GM18873 (cell line): ENCODE results near the gene SERPINC1.
"Not testable (repeated sequence)": the region's sequence is repeated elsewhere in the genome, so short reads cannot be mapped to it uniquely, and the experiment has no call there.

Experiments
- ATAC-seq: cut with Tn5 transposase; IDR thresholded peaks from one replicate; pipeline ENCODE4 v1.9.1; 2021; ENCODE audit warnings: mild to moderate bottlenecking, moderate library complexity, moderate number of reproducible peaks; ENCODE audit not compliant: unreplicated experiment, low FRiP score

The SERPINC1 gene

DNA sequence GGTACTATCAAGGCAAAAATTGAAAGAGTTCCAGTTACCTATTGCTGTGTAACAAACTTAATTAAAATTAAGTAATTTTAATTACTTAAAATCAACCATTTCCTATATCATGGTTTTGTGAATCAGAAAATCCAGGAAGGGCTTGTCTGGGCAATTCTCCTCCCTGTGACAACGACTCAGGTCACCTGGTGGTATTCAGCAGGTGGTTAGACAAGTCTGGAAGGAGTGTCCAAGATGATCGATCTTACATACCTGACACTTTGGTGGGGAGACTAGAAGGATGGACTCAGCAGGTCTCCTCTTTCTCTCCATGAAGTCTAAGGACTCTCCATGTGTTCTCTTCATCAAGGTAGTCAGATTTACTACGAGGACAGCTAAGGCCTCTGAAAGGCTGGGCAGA, 22.9 kb downstream of the SERPINC1 start:
- ATAC-seq: no peak

GRCh38 chr1:173893611-173894010, 23.5 kb downstream of the SERPINC1 start:
- ATAC-seq: no peak

GRCh38 chr1:173889885-173890284, 27.2 kb downstream of the SERPINC1 start:
- no peak for ATAC-seq

GRCh38 chr1:173888749-173889148, 28.4 kb downstream of the SERPINC1 start:
- no peak for ATAC-seq

DNA sequence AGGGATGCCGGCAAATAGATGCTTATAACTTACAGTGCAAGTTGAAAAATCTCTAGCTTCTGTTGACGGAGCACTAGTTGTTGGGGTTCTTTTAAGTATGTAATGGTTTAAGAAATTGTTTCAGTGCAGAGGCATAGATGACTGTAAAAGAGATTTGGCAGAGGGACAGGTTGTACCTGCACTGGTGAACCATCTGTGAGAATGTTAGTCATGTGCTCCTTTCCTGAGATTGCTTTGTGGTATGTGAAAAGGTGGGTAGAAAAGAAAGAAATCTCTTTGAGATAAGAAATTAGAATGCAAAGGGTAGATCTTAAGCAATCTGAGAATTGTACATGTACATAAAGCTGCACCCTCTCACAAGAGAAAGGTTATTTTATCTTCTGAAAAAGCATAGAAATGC, 29.5 kb downstream of the SERPINC1 start:
- no peak for ATAC-seq

DNA sequence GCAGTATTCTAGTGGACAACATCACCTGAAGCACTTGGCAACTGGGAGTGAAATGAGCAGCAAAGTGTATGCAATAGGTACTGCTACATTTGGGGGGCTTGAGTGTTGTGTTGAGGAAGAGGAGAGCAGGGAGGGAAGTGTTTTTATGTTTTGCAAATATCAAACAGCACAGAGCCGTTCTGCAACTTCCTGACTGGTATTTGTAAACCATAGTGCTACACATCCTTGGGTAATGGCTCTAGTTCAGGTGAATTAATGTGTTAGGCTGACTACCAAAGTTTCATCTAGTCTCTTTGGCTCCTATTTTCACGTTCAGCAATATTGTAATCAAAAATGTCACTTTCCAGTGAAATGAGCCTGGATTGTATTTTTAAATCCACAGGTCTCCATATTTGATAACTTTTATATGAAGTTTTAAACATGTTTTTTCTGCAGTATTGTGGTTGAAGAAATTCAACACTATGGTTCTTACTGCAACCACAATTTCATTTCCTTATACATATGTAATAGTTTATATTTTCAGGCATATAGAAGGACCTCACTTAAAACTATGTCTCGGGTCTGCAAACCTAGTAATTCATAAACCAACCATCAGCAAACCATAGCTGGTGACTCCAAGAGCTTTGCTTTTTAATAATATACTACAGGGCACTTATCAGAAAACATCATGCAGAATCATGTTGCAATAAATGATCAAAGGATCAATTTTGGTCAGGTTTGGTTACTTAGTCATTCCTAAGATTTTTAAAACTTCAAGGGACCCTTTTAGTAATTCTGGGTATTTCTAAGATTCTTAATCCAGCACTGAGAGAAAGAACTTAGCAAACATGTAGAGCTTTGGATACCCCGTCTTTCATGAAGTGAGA, 30.1 kb downstream of the SERPINC1 start:
- ATAC-seq: no peak

GRCh38 chr1:173884701-173885100, 32.4 kb downstream of the SERPINC1 start:
- ATAC-seq: no peak

GRCh38 chr1:173881117-173881516, 36.0 kb downstream of the SERPINC1 start:
- ATAC-seq: not testable (repeated sequence)

DNA sequence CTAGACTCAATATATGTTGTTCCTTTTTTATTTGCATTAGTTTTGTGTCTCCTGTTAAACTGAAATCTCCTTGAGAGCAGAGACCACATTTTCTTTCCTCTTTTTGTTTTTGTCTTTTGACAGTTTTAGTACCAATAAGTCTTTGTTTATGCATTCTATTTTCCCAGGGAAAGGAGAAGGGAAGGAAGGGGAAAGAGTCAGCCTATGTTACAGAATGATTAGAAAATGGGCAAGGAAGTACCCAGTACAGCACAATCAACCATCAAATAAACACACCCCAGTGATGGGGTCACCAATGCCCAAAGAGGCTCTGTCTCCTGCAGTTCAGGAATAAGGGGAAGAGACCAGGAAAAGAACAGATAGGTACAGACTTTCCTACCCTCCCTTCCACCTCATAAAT, 38.9 kb downstream of the SERPINC1 start:
- no peak for ATAC-seq

DNA sequence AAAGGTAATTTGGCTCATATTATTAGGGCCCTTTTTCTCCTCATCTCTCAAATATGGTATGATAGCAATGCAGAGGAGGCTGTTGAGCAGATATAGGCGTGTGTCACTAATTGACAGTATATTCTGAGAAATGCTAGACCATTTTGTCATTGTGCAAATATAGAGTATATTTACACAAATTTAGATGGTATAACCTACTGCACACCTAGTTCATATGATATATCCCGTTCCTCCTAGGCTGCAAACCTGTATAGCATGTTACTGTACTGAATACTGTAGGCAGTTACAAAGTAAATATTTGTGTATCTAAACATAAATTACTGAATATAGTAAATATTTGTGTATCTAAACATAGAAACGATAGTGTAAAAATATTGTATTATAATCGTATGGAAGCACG, 40.4 kb downstream of the SERPINC1 start:
- ATAC-seq: no peak

- no peak for ATAC-seq
Measured at GRCh38 chr1:173871500-173871899, 45.6 kb downstream of the SERPINC1 start.

DNA sequence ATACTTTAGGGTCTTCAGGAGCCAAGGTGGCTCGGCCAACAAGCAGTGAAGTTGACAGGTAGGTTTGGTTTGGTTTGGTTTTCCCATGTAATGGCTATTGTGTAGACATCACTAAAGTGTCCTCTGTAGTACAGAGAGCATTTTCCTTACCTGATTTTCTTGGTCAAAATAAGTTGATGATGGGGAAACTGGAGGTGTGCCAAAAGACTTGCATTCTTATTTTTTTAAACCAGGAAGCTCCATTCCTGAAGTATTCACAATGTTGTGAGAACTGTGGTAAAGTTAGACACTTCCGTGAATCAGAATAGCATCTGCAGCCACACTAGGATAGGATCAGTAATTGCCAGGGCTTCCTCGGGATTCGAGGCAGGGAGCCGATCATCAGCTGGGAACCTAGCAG, 46.0 kb downstream of the SERPINC1 start:
- no peak for ATAC-seq

DNA sequence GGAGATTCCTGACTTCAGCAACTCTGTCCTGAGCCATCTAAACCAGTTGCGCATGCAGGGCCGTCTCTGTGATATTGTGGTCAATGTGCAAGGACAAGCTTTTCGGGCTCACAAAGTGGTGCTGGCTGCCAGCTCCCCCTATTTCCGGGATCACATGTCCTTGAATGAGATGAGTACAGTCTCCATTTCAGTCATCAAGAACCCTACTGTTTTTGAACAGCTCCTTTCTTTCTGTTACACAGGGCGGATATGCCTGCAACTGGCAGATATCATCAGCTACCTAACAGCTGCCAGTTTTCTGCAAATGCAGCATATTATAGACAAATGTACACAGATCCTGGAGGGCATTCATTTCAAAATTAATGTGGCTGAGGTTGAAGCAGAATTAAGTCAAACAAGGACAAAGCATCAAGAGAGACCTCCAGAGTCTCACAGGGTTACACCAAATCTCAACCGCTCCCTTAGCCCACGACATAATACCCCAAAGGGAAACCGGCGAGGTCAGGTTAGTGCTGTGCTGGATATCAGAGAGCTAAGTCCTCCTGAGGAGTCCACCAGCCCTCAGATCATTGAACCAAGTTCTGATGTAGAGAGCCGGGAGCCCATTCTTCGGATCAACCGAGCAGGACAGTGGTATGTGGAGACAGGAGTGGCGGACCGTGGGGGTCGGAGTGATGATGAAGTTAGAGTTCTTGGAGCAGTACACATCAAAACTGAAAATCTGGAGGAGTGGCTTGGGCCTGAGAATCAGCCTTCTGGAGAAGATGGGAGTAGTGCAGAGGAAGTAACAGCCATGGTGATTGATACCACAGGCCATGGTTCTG, 46.7 kb downstream of the SERPINC1 start:
- ATAC-seq: no peak

DNA sequence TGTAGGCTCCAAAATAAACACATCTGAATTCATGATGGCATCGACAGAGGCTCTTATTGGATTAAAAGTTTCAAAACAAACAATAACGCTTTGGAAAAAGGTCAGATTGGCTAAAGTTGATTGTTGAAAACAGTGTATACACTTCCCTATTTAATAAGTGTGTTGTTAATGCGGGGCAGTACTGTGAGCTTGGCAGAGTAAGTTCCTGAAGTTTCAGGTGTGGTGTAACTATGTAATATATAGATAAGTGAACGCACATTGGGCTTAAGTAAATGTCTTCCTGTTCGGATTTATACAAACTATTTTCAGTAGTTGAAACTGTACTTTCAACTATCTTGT, 48.1 kb downstream of the SERPINC1 start:
- ATAC-seq: no peak

DNA sequence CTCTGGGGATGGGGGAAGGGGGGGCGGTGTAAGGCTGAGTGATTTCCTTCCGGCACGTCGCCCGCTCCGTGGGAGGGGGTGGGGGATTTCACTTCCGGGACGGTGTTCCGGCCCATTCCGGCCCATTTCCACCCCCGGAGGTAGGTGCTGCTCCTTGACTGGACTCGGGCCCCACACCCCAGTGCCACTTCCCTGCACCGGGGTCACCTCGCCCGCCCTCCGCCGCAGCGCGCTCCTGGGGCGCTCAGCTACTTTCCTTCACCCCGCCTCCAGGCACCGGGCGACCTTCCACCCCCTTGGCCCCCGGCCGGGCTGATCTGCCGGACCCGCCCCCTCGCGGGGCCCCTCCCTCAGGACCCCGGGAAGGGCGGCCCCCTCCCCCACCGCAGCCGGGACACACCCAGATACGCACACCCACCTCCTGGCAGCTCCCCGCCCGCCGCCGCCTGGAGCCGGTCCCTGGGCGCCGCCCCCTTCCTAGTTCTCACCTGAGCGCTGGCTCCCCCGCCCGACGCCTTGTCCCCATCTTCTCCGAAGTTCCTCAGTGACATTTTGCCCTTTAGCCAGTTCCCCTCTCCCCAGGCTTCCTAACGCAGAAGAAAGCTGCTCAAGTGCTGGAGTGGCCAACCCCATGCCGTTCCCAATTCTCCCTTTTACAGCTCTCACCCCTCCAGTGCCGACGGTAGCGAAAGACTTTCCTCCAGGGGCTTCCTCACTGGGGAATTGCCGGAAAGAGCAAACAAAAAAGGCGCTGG, 48.7 kb downstream of the SERPINC1 start, which contains the start of gene ZBTB37:
ZBTB37 (plus strand) TSS at position 115 of the 755 bp plus-strand sequence. CDS start 1,846 bp downstream, outside the sequence.
- ATAC-seq: peak; percentile 38

DNA sequence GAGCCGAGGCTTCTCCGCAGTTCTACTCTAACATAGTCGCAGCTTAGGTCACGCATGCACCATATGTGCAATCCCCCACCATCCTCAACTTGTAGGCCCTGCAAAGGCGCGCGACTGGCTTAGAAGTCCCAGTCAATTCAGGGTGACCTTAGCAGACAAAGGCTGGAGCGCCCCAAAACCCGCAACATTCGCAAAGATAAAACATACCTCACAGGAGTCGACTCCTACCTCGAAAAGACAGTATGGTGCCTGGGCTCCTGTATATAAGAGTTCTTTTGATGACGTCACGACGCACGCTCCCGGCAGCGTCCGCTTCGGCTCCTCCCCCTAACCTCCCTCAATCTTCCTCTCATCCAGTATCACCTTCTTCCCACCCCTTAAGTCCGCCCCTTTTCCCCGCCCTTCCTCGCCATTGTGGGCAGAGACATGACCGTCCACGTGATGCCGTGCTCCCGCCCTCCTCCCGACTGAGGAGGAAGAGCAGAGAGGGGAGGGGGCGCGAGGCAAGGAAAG, 49.3 kb downstream of the SERPINC1 start, which contains the start of gene GAS5:
GAS5 (minus strand) TSS at position 237 of the 513 bp plus-strand sequence.
- peak; percentile 72 for ATAC-seq

GRCh38 chr1:173867141-173867752, 49.9 kb downstream of the SERPINC1 start:
- ATAC-seq: no peak

- ATAC-seq: no peak
Measured at GRCh38 chr1:173866413-173867115, 50.6 kb downstream of the SERPINC1 start.

- ATAC-seq: no peak
Measured at GRCh38 chr1:173865468-173866164, 51.5 kb downstream of the SERPINC1 start.
